HG03469 (cell line): ENCODE results near the gene C1orf174.

Experiments used
- ATAC-seq: cut with Tn5 transposase; IDR thresholded peaks from one replicate; pipeline ENCODE4 v1.9.1; 2021; ENCODE audit warnings: mild to moderate bottlenecking, moderate library complexity, moderate number of reproducible peaks; ENCODE audit not compliant: unreplicated experiment

C1orf174 gene

GRCh38 chr1:3898475-3898735 lies 1.7 kb downstream of the C1orf174 start:
- ATAC-seq, result no peak

GRCh38 chr1:3896396-3897000 lies 3.6 kb downstream of the C1orf174 start:
- ATAC-seq, result no peak

GRCh38 chr1:3895951-3896325 lies 4.1 kb downstream of the C1orf174 start:
- ATAC-seq, result no peak

- no peak for ATAC-seq
Observed at GRCh38 chr1:3895279-3895950, 4.7 kb downstream of the C1orf174 start.

- no peak for ATAC-seq
Observed at GRCh38 chr1:3894626-3895278, 5.3 kb downstream of the C1orf174 start.

GRCh38 chr1:3893190-3893589 lies 6.9 kb downstream of the C1orf174 start:
- no peak for ATAC-seq

- no peak for ATAC-seq
Observed at GRCh38 chr1:3892748-3893147, 7.3 kb downstream of the C1orf174 start.

- no peak for ATAC-seq
Observed at GRCh38 chr1:3891329-3891865, 8.7 kb downstream of the C1orf174 start.

- no peak for ATAC-seq
Observed at GRCh38 chr1:3890389-3891328, 9.4 kb downstream of the C1orf174 start.

- no peak for ATAC-seq
Observed at GRCh38 chr1:3889936-3890335, 10.1 kb downstream of the C1orf174 start.

- no peak for ATAC-seq
Observed at GRCh38 chr1:3888301-3888700, 11.8 kb downstream of the C1orf174 start.

GRCh38 chr1:3886691-3887090 lies 13.4 kb downstream of the C1orf174 start:
- ATAC-seq, result no peak

- no peak for ATAC-seq
Observed at GRCh38 chr1:3886106-3886670, 13.9 kb downstream of the C1orf174 start.

GRCh38 chr1:3885611-3886010 lies 14.5 kb downstream of the C1orf174 start:
- ATAC-seq, result no peak

GRCh38 chr1:3884966-3885365 lies 15.1 kb downstream of the C1orf174 start:
- no peak for ATAC-seq

- ATAC-seq, result no peak
Observed at GRCh38 chr1:3883194-3883925, 16.7 kb downstream of the C1orf174 start.

GRCh38 chr1:3881193-3881480 lies 18.9 kb downstream of the C1orf174 start:
- ATAC-seq, result no peak

GRCh38 chr1:3880429-3881192 lies 19.5 kb downstream of the C1orf174 start:
- ATAC-seq, result no peak

- ATAC-seq, result no peak
Observed at GRCh38 chr1:3879787-3880428, 20.2 kb downstream of the C1orf174 start.
